GM21528 (cell line): ENCODE measurements around the gene NET1.

Experiments
- ATAC-seq: cut with Tn5 transposase; IDR thresholded peaks from one replicate; pipeline ENCODE4 v1.9.1; 2021; ENCODE audit warnings: mild to moderate bottlenecking, moderate library complexity; ENCODE audit not compliant: unreplicated experiment, low FRiP score

Gene NET1

GRCh38 chr10:5479481-5480161, 67.3 kb downstream of the NET1 start:
- ATAC-seq: no peak

- no peak for ATAC-seq
Measured at GRCh38 chr10:5480162-5480941, 68.0 kb downstream of the NET1 start.

- no peak for ATAC-seq
Measured at GRCh38 chr10:5481121-5481520, 68.8 kb downstream of the NET1 start.

GRCh38 chr10:5482016-5482415, 69.7 kb downstream of the NET1 start:
- no peak for ATAC-seq

- ATAC-seq: no peak
Measured at GRCh38 chr10:5484205-5484604, 71.8 kb downstream of the NET1 start.

GRCh38 chr10:5485290-5485689, 72.9 kb downstream of the NET1 start:
- ATAC-seq: no peak

GRCh38 chr10:5485948-5486852, 73.8 kb downstream of the NET1 start:
- no peak for ATAC-seq

GRCh38 chr10:5486853-5487235, 74.5 kb downstream of the NET1 start:
- no peak for ATAC-seq

- ATAC-seq: no peak
Measured at GRCh38 chr10:5488272-5489161, 76.2 kb downstream of the NET1 start.

- no peak for ATAC-seq
Measured at GRCh38 chr10:5490032-5490431, 77.7 kb downstream of the NET1 start.

GRCh38 chr10:5490698-5491464, 78.5 kb downstream of the NET1 start:
- no peak for ATAC-seq

- no peak for ATAC-seq
Measured at GRCh38 chr10:5491477-5491876, 79.1 kb downstream of the NET1 start.

- ATAC-seq: no peak
Measured at GRCh38 chr10:5492322-5492855, 80.0 kb downstream of the NET1 start.

GRCh38 chr10:5492929-5493576, 80.7 kb downstream of the NET1 start:
- no peak for ATAC-seq

- ATAC-seq: no peak
Measured at GRCh38 chr10:5493691-5494090, 81.3 kb downstream of the NET1 start.

- ATAC-seq: no peak
Measured at GRCh38 chr10:5494611-5495010, 82.3 kb downstream of the NET1 start.

GRCh38 chr10:5496261-5497250, 84.2 kb downstream of the NET1 start:
- no peak for ATAC-seq
